HG02981 (cell line): Measurements from ENCODE around the gene TSKU.
"Not testable (repeated sequence)": the region's sequence is repeated elsewhere in the genome, so short reads cannot be mapped to it uniquely, and the experiment has no call there.

Experiments used
- ATAC-seq: cut with Tn5 transposase; IDR thresholded peaks from one replicate; pipeline ENCODE4 v1.9.1; 2021; ENCODE audit warnings: mild to moderate bottlenecking, moderate library complexity; ENCODE audit not compliant: unreplicated experiment

Gene TSKU

DNA sequence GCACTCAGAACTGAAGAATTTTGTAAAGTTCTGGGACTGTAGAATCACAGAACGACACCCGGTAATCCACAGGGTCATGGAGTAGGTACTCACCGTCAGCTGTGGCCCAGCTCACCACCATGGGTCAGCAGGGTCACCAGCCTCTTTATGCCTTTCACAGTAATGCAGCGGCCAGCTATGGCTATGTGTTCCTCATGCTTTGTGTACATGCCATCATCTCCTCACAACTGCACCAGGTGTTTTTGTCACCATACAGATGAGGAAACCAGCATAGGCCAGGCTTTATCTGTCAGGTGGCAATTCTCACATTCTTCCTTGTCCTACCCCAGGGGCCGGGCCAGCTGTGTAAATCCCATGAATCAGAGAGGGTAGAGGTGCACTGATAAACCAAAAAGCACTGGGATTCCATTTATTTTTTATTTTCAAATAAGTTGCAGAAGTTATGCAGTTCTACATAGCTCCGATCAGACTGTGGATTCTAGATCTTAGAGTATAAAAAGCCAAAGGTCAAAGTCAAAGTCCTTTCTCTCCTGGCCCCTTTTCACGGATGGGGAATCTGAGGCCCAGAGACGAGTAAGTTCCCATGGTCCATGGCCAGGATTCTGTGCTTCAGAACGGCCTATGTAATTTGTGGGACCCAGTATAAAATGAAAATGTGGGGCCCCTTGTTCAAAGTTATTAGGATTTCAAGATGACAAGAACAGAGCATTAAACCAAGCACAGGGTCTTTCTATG lies 17.5 kb downstream of the TSKU start:
- ATAC-seq, result no peak

- no peak for ATAC-seq
These were observed 18.1 kb downstream of the TSKU start for GRCh38 chr11:76801225-76801624.

GRCh38 chr11:76801736-76802135 lies 18.6 kb downstream of the TSKU start:
- no peak for ATAC-seq

DNA sequence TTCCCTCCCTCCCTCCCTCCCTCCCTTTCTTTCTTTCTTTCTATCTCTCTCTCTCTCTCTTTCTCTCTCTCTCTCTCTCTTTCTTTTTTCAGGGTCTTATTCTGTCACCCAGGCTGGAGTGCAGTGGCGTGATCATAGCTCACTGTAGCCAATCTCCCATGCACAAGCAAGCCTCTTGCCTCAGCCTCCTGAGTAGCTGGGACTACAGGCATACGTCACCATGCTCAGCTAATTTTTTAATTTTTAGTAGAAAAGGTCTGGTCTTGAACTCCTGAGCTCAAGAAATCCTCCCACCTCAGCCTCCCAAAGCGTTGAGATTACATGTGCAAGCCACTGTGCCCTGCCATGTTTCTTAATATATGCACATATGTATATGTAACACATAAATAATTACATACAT lies 19.0 kb downstream of the TSKU start:
- no peak for ATAC-seq

DNA sequence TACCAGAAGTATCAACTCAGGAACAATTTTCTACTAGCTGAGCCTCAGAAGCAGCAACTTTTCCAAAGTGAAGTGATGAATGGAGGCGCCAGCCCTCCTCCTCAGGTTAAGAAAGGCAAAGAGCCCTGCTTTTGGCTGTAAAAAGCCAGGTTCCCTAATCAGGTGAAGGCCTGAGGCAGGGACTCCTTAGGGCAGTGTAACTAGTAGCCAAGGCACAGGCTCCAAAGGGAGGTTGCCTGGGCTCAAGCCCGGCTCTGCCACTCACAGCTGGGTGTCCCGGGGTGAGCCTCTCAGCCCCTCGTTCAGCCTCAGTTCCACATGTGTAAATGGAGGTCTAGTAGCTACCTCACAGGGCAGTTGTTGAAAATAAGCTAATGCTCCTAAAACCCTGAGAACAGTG lies 19.5 kb downstream of the TSKU start:
- ATAC-seq, result no peak

GRCh38 chr11:76803023-76803422 lies 19.9 kb downstream of the TSKU start:
- no peak for ATAC-seq

GRCh38 chr11:76803811-76804600 lies 20.9 kb downstream of the TSKU start:
- ATAC-seq, result no peak

DNA sequence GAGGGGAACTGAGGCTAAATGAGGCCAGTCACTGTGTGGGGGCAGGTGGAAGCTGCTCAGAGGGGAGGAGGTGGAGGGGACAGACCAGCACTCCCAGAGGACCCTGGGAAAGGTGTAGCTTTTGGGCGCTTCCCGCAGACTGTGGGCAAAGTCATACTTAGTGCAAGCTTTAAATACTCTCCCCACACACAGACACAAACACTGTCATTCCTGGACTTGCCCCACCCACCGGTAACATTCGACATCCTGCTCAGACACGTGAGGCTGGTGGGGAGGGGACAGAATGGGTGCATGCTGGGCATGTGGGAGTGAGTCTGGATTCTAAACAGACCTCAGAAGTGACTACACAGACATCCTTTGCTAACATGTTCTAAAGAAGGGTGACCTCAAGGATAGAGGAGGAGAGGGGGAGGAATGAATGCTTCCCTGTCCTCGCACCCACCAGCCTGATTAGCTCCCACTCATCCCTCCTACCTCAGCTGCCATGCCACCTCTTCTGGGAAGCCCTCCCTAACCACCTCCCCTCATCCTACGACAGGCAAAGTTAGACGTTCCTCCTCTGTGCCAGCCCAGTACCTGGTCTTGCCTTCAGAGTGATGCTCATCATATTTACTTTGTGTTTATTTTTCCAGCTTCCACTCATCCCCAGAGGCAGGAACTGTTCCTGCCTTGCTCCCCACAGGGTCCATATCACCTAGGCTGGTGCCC lies 22.2 kb downstream of the TSKU start:
- ATAC-seq, result no peak

DNA sequence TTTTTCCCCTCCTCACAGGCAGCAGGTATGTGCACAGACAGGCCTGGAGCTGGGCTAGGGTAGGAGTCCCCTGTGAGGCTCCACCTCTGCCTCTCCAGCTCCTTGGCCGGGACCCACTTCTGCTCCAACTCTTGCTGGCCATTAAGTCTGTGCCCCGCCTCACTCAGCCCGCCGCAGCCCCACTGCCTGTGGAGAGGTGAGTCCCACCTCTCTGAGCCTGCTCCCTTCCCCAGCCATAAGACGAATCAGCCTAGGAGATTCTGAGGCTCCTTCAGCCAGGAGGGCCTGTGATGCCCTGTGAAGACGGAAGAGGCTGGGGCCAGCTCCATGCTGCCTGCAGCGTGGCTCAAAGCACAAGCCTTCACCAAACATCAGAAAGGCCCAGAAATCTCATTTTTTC lies 23.0 kb downstream of the TSKU start:
- ATAC-seq, result no peak

DNA sequence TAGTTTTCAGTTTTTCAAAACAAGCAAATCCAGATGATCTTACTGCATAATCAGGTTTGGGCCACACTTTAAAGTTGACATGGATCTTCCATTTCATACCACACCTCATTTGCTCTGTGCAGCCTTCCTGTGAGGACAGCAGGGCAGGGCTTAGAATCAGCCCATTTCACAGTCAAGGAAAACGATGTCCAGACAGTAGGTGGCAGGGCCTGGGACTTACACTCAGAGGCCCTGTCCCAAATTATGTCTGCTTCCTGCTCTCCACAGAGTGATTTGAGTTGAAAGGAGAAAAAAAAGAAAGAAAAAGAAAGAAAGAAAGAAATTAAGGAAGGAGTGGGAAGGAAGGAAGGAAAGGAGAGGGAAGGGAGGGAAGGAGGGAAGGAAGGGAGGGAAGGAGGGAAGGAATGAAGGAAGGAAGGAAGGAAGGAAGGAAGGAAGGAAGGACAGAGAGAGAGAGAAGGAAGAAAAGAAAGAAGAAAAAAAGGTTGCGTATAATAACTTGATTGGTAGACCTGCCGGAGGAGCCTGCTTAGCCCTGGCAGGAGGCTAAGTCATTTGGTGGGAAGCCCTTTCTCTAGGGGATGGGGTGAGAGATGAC lies 23.6 kb downstream of the TSKU start:
- ATAC-seq, result no peak

GRCh38 chr11:76807206-76807875 lies 24.2 kb downstream of the TSKU start:
- no peak for ATAC-seq

GRCh38 chr11:76808171-76808570 lies 25.0 kb downstream of the TSKU start:
- no peak for ATAC-seq

DNA sequence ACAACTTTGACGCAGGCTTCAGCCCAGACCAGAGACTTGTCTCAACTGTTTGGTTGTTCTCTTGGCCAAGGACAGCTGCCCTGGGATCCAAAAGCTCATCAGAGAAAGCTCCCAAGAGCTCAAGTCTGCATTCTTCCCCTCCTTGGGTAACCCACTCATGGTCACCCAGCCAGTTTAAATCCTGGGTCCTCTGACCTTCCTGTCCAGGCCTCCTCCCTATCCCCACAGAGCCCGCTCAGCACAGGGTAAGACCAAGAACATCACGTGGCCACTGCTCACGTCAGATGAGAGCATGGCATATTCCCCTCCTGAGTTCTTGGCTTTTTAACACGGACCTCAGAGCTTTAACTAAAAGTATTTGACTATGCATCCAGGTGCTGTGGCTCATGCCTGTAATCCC lies 25.8 kb downstream of the TSKU start:
- no peak for ATAC-seq

DNA sequence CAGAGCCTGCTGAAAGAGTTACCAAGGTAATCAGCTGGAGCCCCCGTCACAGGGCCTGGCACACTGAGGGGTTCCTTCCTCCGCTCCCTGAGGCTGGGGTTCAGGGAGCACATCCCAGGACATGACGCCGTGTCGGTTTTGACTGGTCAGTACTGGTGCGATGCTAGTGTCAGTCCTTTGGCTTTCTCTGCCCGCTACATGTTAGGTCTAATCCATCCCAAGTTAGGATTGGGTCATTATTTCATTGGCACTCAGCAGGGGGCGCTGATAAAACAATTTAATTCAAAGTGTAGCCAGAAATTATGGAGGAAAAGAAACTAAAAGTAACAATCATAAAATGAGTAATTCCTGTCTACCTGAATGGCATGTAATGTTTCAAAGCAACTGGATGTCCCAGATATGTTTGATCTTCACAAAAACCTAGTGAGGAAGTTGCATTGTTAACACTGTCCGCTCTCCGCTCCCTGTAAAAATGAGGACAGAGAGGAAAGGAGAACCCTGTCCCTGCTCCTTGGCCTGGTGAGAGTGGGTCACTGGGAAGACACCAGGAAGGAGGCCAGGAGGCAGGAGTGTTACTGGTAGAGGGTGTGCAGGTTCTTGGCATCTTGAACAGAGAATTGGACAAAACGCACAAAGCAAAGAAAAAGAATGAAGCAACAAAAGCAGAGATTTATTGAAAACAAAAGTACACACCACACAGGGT lies 27.1 kb downstream of the TSKU start:
- no peak for ATAC-seq

GRCh38 chr11:76811259-76811658 lies 28.1 kb downstream of the TSKU start:
- ATAC-seq, result no peak

DNA sequence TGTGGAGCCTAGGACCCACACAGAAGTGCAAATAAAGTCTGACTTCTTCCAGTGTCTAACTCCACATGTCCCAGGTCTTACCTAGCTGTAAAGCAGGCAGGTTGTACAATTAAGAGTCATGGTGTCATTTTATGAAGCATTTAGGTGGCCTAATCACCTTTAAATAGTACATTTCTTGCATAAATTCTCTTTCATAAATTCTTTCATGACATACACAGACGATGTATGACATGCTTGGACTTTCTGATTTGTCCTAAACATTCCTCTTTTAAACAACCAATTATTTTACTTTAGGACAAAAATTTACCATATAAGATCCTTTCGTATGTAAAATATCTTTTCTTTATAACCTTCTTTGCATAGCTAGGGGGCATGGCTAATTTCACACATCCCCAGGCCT lies 31.3 kb downstream of the TSKU start:
- ATAC-seq, result no peak

DNA sequence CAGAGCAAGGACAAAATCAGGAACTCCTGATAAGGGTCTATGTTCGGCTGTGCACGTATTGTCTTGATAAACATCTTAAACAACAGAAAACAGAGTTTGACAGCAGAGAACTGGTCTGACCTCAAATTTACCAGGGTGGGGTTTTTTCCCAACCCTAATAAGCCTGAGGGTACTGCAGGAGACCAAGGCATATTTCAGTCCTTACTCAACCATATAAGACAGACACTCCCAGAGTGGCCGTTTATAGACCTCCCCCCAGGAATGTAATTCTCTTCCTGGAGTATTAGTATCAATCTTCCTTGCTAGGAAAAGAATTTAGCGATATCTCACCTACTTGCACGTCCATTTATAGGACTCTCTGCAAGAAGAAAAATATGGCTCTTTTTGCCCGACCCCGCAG lies 32.5 kb downstream of the TSKU start:
- not testable (repeated sequence) for ATAC-seq

DNA sequence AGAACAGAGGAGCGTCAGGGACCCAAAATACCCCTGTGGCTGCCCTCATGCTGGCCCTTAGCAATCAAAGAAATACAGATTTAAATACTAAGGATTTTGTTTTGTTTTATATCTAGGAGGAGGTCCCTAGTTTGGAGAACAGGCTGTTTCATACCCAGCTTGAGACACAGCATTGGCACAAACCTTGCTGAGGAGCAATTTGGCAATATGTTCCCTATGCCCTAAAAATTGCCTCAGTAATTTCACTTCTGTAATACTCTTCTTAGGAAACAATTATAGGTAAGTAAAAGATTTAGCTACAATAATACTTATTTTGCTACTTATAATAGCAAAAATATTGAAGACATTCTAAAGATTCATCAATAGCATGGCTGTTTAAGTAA lies 37.0 kb downstream of the TSKU start:
- ATAC-seq, result no peak

DNA sequence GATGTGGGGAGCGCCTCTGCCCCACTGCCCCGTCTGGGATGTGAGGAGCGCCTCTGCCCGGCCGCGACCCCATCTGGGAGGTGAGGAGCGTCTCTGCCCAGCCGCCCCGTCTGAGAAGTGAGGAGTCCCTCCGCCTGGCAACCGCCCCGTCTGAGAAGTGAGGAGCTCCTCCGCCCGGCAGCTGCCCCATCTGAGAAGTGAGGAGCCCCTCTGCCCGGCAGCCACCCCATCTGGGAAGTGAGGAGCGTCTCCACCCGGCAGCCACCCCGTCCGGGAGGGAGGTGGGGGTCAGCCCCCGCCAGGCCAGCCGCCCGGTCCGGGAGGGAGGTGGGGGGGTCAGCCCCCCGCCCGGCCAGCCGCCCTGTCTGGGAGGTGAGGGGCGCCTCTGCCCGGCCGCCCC lies 38.2 kb downstream of the TSKU start:
- not testable (repeated sequence) for ATAC-seq

DNA sequence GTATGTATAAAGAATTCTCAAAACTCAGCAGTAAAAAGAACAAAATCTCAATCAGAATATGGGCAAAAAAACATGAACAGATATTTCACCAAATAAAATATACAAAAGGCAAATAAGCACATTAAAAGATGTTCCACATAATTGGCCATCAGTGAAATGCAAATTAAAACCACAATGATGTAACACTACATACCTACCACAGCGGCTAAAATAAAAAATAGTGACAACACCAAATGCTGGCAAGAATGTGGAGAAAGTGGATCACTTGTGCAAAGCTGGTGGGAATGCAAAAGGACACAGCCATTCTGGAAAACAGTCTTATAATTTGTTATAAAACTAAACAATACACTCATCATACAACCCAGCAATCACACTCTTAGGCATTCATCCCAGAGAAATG lies 39.2 kb downstream of the TSKU start:
- ATAC-seq, result no peak
